HepG2 (cell line): ENCODE data around the gene BBC3. TPM values are rescaled to one million over a fixed set of nuclear protein-coding genes. Genes with fewer than 3 reads are reported as not detected.

Source experiments
- ATF7 ChIP-seq, 2 experiments: fragments of 450-650 bp in 1 of 2; sonication (generic) in 1 of 2; formaldehyde crosslinking in 1 of 2; IDR thresholded peaks; 2 replicates each; pipeline versions ENCODE4 v1.4.0 to v1.6.1; 2016 to 2020; ENCODE audit warnings: antibody characterized with exemption in 1 of 2, mild to moderate bottlenecking in 1 of 2, missing genetic modification reagents in 1 of 2
- BRD4 ChIP-seq: sonication (generic); formaldehyde crosslinking; IDR thresholded peaks from 2 replicates; pipeline ENCODE4 v1.4.0; 2020; ENCODE audit warnings: missing genetic modification reagents
- CENPBD1 ChIP-seq: sonication (generic); formaldehyde crosslinking; IDR thresholded peaks from 2 replicates; pipeline ENCODE4 v1.8.0; 2022; ENCODE audit warnings: missing genetic modification reagents, low read depth, mild to moderate bottlenecking, borderline replicate concordance
- CHD2 ChIP-seq: IDR thresholded peaks from 2 replicates; pipeline ENCODE4 v1.6.1; 2011; ENCODE audit warnings: low read depth, low read length, improper control_type of control experiment
- FOSL2 ChIP-seq: sonication (generic); formaldehyde crosslinking; IDR thresholded peaks from 2 replicates; pipeline ENCODE4 v1.4.0; 2020; ENCODE audit warnings: missing genetic modification reagents
- HMG20A ChIP-seq: IDR thresholded peaks from 2 replicates; pipeline ENCODE4 v1.6.1; 2016; ENCODE audit warnings: borderline replicate concordance
- HOXA9 ChIP-seq: sonication (generic); formaldehyde crosslinking; IDR thresholded peaks from 2 replicates; pipeline ENCODE4 v1.8.1; 2022; ENCODE audit warnings: missing genetic modification reagents, mild to moderate bottlenecking, moderate library complexity, borderline replicate concordance
- ISL2 ChIP-seq: sonication (generic); formaldehyde crosslinking; IDR thresholded peaks from 2 replicates; pipeline ENCODE4 v1.5.0; 2020; ENCODE audit warnings: missing genetic modification reagents
- KDM3A ChIP-seq: IDR thresholded peaks from 2 replicates; pipeline ENCODE4 v1.6.1; 2018; ENCODE audit warnings: low read depth, missing compliant biosample characterization
- KDM5B ChIP-seq: sonication (generic); formaldehyde crosslinking; IDR thresholded peaks from 2 replicates; pipeline ENCODE4 v1.4.0; 2020; ENCODE audit warnings: missing genetic modification reagents, mild to moderate bottlenecking, borderline replicate concordance
- KLF12 ChIP-seq: sonication (generic); formaldehyde crosslinking; IDR thresholded peaks from 2 replicates; pipeline ENCODE4 v1.4.0; 2020; ENCODE audit warnings: missing genetic modification reagents, borderline replicate concordance
- KLF16 ChIP-seq, 2 experiments: sonication (generic) in 1 of 2; formaldehyde crosslinking in 1 of 2; IDR thresholded peaks; 2 replicates each; pipeline versions ENCODE4 v1.6.1 to v1.8.0; 2016 to 2023; ENCODE audit warnings: missing genetic modification reagents in 2 of 2, missing compliant biosample characterization in 1 of 2
- MIER2 ChIP-seq: IDR thresholded peaks from 2 replicates; pipeline ENCODE4 v1.6.1; 2016; ENCODE audit warnings: missing biosample characterization, missing genetic modification reagents
- MXI1 ChIP-seq: IDR thresholded peaks from 3 replicates; pipeline ENCODE4 v1.6.1; 2012; ENCODE audit warnings: low read depth, low read length, inconsistent platforms, borderline replicate concordance
- NCOA5 ChIP-seq: sonication (generic); formaldehyde crosslinking; IDR thresholded peaks from 2 replicates; pipeline ENCODE4 v1.4.0; 2020; ENCODE audit warnings: missing genetic modification reagents
- NFKB2 ChIP-seq: sonication (generic); formaldehyde crosslinking; IDR thresholded peaks from 2 replicates; pipeline ENCODE4 v1.4.0; 2020; ENCODE audit warnings: missing genetic modification reagents, borderline replicate concordance
- NR2F1 ChIP-seq, 2 experiments: fragments of 450-650 bp in 1 of 2; formaldehyde crosslinking in 1 of 2; IDR thresholded peaks; 2 replicates each; pipeline versions ENCODE4 v1.5.0 to v1.6.1; 2016 to 2020; ENCODE audit warnings: mild to moderate bottlenecking in 1 of 2, missing compliant biosample characterization in 1 of 2, missing genetic modification reagents in 1 of 2, moderate library complexity in 1 of 2
- RFXANK ChIP-seq: IDR thresholded peaks from 2 replicates; pipeline ENCODE4 v1.6.1; 2016
- SOX13 ChIP-seq, 3 experiments: fragments of 450-650 bp in 1 of 3; sonication (generic) in 1 of 3; formaldehyde crosslinking in 1 of 3; IDR thresholded peaks in 2 of 3; conservative IDR thresholded peaks in 1 of 3; 2 replicates each; pipeline versions ENCODE4 v1.5.0 to v1.6.1; 2016 to 2020; ENCODE audit warnings: antibody characterized with exemption in 1 of 3, mild to moderate bottlenecking in 1 of 3, missing compliant biosample characterization in 1 of 3, missing genetic modification reagents in 1 of 3, moderate library complexity in 1 of 3
- THAP8 ChIP-seq: sonication (generic); formaldehyde crosslinking; IDR thresholded peaks from 2 replicates; pipeline ENCODE4 v1.5.1; 2020; ENCODE audit warnings: missing genetic modification reagents, mild to moderate bottlenecking, borderline replicate concordance
- U2AF2 ChIP-seq: fragments of 200-400 bp; formaldehyde crosslinking; IDR thresholded peaks from 2 replicates; pipeline ENCODE4 v1.6.1; 2017; ENCODE audit warnings: low read depth, mild to moderate bottlenecking, low read length
- ZC3H13 ChIP-seq: sonication (generic); formaldehyde crosslinking; IDR thresholded peaks from 2 replicates; pipeline ENCODE4 v1.8.1; 2023; ENCODE audit warnings: mild to moderate bottlenecking, missing genetic modification reagents, moderate library complexity
- ZNF12 ChIP-seq: sonication (generic); formaldehyde crosslinking; IDR thresholded peaks from 2 replicates; pipeline ENCODE4 v1.5.0; 2020; ENCODE audit warnings: missing genetic modification reagents
- ZNF274 ChIP-seq: sonication (generic); formaldehyde crosslinking; IDR thresholded peaks from 2 replicates; pipeline ENCODE4 v1.5.1; 2020; ENCODE audit warnings: mild to moderate bottlenecking, missing genetic modification reagents
- ZNF329 ChIP-seq: sonication (generic); formaldehyde crosslinking; IDR thresholded peaks from 2 replicates; pipeline ENCODE4 v1.9.0; 2021; ENCODE audit warnings: low read depth, mild to moderate bottlenecking, missing genetic modification reagents
- ZNF331 ChIP-seq: sonication (generic); formaldehyde crosslinking; IDR thresholded peaks from 2 replicates; pipeline ENCODE4 v1.4.0; 2020; ENCODE audit warnings: missing genetic modification reagents
- ZNF335 ChIP-seq: sonication (generic); formaldehyde crosslinking; IDR thresholded peaks from 2 replicates; pipeline ENCODE4 v1.4.0; 2020; ENCODE audit warnings: missing genetic modification reagents
- ZNF34 ChIP-seq: sonication (generic); formaldehyde crosslinking; IDR thresholded peaks from 2 replicates; pipeline ENCODE4 v1.4.0; 2020; ENCODE audit warnings: mild to moderate bottlenecking, missing genetic modification reagents, borderline replicate concordance
- ZNF382 ChIP-seq: sonication (generic); formaldehyde crosslinking; IDR thresholded peaks from 2 replicates; pipeline ENCODE4 v1.5.0; 2020; ENCODE audit warnings: missing genetic modification reagents, mild to moderate bottlenecking, borderline replicate concordance
- ZNF577 ChIP-seq: sonication (generic); formaldehyde crosslinking; IDR thresholded peaks from 2 replicates; pipeline ENCODE4 v1.4.0; 2020; ENCODE audit warnings: mild to moderate bottlenecking, low read depth, missing genetic modification reagents, borderline replicate concordance
- ZSCAN20 ChIP-seq: sonication (generic); formaldehyde crosslinking; IDR thresholded peaks from 2 replicates; pipeline ENCODE4 v1.4.0; 2020; ENCODE audit warnings: missing genetic modification reagents, mild to moderate bottlenecking, borderline replicate concordance
- polyA plus RNA-seq, 8 experiments: library from polyadenylated mRNA; depleted of rRNA in 3 of 8; stranded (reverse) in 7 of 8; unstranded in 1 of 8; fragments of >200 nt; fragmentation: Illumina TruSeq in 4 of 8; extraction: Trizol in 4 of 8; gene quantifications; 2 replicates each; pipeline versions ENCODE4 v1.2.1 to v1.2.3, GENCODE V29; 2011 to 2016; ENCODE audit warnings: low read depth in 4 of 8, missing spikeins in 1 of 8, mixed read lengths in 1 of 8; ENCODE audit not compliant: insufficient read depth in 1 of 8
- total RNA-seq, 5 experiments: library from RNA; depleted of rRNA; stranded (reverse); fragments of >200 nt; fragmentation: Illumina TruSeq; extraction: Trizol; gene quantifications; 2 replicates each; pipeline ENCODE4 v1.2.3, GENCODE V29; 2016; ENCODE audit warnings: low read depth in 1 of 5

The BBC3 gene
- total and polyA plus RNA-seq, 2 of the 13 experiments (the other 11 are each of a cell fraction or from before 2014, with no cell fraction given) = 6.1 to 8.8 TPM

GRCh38 chr19:47273313-47274070, 42.5 kb upstream of the BBC3 start (continued):
- TF ChIP-seq KLF16 (CRISPR knock-in tag; IDR thresholded peaks at IDR 0.05) (peak in 1 of 2 experiments; percentile 57; a peak in 1 of 4 replicates), HMG20A (CRISPR knock-in tag) (no peak), ZNF274 (CRISPR knock-in tag) (no peak), KLF12 (CRISPR knock-in tag) (peak; percentile 87), MIER2 (no peak), ISL2 (CRISPR knock-in tag) (peak; percentile 18; the same call in 1 of the 2 replicates), KDM5B (CRISPR knock-in tag) (peak; percentile 58), BRD4 (CRISPR knock-in tag) (0 out of 2 replicates have a peak, but pooled peaks have one; percentile 25), ZNF329 (CRISPR knock-in tag) (no peak), NFKB2 (CRISPR knock-in tag) (0 out of 2 replicates have a peak, but pooled peaks have one; percentile 72), U2AF2 (no peak), ZNF331 (0 out of 2 replicates have a peak, but pooled peaks have one; percentile 26), RFXANK (no peak), ZNF335 (CRISPR knock-in tag) (0 out of 2 replicates have a peak, but pooled peaks have one; percentile 48), KDM3A (CRISPR knock-in tag) (peak; percentile 68; the same call in 1 of the 2 replicates), ZNF382 (CRISPR knock-in tag) (no peak), NCOA5 (CRISPR knock-in tag) (no peak), SOX13 (IDR thresholded peaks at IDR 0.05) (no peak), SOX13 (CRISPR knock-in tag; conservative IDR thresholded peaks at IDR 0.05 in 1 of 2, IDR thresholded peaks at IDR 0.05 in 1 of 2) (no peak), THAP8 (no peak), FOSL2 (no peak), CHD2 (0 out of 2 replicates have a peak, but pooled peaks have one; percentile 23), ZNF12 (CRISPR knock-in tag) (no peak), MXI1 (peak; percentile 76; the same call in 1 of the 3 replicates), NR2F1 (CRISPR knock-in tag; IDR thresholded peaks at IDR 0.05) (no peak), ZSCAN20 (CRISPR knock-in tag) (no peak), ATF7 (IDR thresholded peaks at IDR 0.05) (no peak), ATF7 (CRISPR knock-in tag; IDR thresholded peaks at IDR 0.05) (no peak), ZNF34 (CRISPR knock-in tag) (peak; percentile 33; the same call in 1 of the 2 replicates), ZC3H13 (CRISPR knock-in tag) (no peak), CENPBD1 (no peak), HOXA9 (CRISPR knock-in tag) (no peak), ZNF577 (no peak)
